GM18520 (cell line): ENCODE measurements around the gene GALC.
"Not testable (repeated sequence)": the region's sequence is repeated elsewhere in the genome, so short reads cannot be mapped to it uniquely, and the experiment has no call there.

ENCODE experiments used
- ATAC-seq: cut with Tn5 transposase; IDR thresholded peaks from one replicate; pipeline ENCODE4 v1.9.1; 2021; ENCODE audit not compliant: unreplicated experiment

Gene GALC

DNA sequence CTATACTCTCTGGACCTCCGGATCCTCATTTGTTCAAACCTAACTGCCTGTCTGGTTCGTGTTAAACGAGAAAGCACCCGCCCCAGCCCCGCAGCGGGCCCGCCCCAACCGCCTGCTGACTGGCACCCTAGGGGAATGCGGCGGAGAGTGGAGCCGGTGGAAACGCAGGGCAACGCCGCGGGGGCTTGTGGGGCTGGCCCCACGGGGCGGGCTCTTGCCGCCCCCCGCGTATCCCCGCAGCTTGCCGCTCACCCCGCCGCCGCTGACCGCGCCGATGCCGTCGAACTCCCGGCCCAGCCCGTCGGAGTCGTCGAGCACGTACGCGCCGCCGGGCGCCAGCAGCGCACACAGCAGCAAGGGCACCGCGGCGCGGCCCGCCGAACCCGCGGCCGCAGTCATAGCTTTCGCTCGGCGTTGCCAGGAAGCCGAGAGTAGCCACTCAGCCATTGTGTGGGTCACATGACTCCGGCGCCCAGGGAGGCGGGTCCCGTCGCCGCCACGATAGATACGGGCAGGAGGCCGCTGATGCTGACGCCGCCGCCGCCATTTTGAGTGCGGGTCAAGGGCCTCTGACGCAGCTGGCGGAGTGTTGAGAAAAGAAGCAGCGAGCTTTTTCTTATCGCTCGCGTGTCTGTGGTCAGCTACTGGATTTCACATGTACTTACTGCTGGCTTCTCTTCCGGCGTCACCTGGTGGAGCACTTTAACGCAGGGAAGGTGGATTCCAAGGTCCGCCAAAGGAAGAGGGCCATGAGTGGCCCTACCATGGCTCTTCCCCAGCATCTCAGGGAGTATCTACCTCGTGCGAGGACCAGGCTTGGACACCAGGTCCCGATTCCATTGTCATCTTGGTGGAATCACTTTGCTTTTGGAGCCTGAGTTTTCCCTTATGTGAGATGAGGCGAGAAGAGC, at the start of gene GALC:
GALC (minus strand) TSS at position 465 of the 911 bp plus-strand sequence; CDS start at position 447, 18 bp downstream.
- peak; percentile 74 for ATAC-seq

DNA sequence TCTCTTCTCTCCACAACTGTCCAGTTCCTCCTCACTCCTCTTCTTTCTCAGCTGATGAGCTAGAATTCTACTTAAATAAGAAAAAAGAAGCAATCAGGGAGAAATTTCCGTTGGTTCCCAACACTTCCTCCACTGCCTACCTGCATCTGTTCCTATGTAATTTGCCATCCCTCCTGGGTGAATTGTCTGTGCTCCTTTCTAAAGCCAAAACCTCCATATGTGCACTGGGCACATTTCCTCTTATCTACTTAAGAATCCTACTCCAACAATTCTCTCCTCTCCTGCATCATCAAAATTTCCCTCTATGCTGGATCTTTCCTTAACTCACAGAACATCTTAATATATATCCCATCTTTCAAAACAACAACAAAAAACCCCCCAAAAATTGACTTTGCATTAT, 47.2 kb upstream of the GALC start:
- ATAC-seq = no peak

DNA sequence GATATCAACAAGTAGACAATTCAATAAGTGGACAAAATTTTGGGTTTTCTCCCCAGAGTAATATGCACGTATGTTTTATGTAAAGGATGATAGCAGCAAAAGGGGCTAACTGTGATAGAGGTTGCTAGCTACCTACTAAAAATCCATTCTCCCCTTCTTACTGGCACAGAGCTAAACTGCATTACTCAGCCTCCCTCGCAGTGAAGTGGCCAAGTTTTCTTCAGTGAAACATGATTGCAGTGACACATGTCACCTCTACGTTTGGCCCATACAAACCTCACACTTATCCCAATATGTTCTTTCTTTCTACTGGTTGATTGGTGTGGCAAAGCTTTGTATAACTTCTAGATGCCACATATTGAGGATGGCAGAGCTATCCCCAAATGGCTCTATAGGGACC, 46.2 kb upstream of the GALC start:
- ATAC-seq = no peak

DNA sequence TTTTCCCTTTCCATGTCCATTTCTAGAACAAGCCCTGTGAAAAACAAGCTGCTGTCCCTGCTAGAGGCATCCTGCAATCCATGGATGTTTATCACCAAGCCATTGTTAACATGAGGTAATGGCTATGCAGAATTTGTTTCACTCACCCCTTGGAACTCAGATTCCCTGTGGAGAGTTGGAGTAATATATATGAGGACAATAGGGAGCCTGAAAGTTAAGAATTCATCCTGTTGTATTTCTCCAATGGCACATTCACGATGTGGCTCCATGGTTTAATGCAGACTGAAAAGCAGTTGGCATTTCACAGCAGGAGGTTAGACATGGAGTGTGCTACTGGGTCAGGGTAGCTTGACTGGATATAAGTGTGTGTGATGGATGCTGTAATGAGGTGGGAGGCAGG, 44.3 kb upstream of the GALC start:
- ATAC-seq = no peak

DNA sequence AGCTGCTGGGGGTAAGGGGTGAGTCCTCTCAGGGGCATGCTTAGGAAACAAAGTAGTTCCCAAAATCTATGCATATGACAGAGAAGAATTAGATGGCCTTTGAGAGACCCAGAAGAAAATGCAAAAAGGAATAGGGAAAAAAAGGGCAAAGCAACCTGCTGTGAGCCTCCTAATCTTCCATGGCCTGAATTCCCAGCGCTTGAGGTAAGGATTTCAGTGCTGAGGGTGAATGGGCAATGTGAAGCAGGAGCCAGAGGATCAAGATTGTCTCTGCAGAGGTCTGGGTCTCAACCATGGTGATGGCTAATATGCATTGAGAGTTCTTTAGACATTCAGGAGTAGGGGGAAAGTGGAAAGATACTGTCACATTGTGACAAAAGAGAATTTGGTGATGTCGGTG, 43.4 kb upstream of the GALC start:
- no peak for ATAC-seq

DNA sequence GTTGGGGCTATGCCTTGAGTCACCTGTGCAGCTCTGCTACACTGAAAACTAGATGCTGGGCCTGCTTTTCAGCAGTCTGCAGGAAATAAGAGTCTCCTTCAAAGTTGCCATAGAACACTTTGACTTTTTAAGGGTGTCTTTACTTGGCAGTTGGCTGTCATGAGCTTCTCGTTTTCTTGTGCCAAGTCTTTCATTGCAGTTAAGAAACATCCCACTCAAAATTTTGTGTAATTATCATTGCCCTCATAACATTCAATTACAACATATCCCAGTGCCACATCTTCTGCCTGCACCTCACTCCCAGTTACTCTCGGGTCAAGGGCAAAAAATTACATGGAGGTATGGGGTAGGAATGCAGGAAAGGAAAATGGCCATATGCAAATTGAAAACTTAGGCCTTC, 41.1 kb upstream of the GALC start:
- no peak for ATAC-seq

DNA sequence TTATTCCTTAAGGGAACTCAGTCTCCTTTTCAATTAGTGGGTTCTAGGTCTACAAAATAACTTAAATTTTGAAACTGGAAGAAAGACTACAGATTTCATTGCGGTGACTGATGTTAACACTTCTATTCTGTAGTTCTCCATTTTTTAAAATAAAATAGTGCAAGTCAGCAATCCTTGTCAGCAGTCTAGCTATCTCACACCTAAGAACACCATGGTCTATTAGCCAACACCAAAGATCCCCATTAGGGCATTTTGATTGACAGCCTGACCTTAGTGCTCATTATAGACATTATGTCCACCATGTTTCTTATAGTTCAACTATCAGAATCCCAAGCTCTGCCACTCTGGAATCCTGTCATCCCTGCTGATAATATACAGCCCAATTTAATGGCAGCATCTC, 39.4 kb upstream of the GALC start:
- ATAC-seq = no peak

DNA sequence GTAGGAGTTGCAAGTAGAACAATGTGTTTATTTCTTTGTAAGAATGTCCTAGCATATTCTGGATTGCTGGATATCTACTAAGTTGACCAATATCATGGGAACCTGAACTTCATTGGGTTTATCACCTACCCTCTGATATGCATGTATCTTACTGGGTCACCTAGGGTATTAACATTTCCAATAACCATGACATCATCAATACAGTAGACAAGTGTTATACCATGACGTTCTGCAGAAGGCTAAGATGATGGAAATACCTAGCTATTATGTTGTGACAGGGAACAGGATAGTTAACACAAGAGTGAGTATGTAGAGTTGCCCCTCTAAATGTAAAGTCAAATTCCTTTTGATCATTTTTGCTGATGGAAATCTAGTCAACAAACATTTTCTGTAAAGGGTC, 37.9 kb upstream of the GALC start:
- no peak for ATAC-seq

DNA sequence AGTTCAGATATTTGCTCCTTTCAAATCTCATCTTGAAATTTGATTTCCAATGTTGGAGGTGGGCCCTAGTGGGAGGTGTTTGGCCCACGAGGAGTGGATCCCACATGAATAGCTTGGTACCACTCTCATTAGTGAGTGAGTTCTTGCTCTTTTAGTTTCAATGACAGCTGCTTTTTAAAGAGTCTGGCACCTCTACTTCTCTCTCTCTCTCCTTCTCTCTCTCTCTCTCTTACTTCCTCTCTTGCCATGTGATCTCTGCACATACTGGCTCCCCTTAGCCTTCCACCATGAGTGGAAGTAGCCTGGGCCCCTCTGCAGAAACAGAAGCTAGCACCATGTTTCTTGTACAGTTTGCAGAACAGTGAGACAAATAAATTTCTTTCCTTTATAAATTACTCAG, 37.1 kb upstream of the GALC start:
- no peak for ATAC-seq

DNA sequence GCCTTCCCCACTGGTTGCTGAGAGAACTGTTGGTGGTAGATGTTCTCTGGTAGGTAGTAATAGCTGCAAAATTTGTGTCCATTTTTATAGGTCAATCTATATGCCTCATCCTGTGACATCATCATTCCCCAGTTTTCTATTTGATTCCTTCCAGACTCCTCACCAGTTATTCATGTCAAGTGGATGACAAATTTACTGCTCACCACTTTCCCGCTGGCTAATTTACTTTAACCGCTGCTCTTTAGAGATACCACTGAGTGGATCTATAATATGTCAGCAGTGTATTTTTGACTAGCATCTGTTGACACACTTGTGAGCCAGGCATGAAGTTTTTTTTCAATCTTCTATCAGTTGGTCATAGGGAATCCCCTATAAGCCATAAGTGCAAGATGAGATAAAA, 36.5 kb upstream of the GALC start:
- no peak for ATAC-seq

DNA sequence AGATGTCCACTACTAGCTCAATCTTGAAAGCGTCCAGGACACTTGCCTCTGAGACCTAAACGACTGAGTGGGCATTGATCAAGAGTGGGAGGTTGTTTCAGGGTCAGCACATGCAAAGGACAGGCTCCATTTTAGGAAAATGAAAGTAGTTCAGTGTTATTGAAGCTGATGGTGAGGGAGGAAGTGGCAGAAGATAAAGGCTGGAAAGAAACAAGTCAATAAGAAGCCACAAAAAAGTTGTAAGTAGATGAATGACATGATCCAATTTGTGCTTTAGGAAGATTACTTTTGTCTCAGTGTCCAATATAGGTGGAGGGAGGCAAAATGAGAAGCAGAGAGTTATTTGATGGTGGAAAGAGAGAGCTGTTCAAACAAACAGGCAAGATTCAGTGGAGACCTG, 33.9 kb upstream of the GALC start:
- ATAC-seq = no peak

DNA sequence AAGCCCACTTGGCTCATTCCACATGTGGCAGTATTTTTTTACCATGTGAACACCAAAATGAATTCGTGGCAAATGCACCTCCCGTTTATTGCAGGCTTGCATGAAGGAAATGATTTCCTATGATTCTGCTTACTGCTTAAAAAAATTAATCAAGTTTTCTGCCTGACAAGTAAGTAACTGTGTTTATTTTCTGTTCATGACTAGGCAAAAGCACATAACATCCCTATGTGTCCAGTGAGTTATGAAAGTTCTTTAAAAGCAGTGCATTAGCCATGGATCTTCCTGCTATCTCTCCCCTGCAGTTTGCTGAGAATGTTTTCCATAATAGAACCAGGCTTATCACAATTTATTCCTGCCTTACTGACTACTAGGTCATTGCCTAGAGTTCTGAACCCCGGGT, 32.3 kb upstream of the GALC start:
- no peak for ATAC-seq

DNA sequence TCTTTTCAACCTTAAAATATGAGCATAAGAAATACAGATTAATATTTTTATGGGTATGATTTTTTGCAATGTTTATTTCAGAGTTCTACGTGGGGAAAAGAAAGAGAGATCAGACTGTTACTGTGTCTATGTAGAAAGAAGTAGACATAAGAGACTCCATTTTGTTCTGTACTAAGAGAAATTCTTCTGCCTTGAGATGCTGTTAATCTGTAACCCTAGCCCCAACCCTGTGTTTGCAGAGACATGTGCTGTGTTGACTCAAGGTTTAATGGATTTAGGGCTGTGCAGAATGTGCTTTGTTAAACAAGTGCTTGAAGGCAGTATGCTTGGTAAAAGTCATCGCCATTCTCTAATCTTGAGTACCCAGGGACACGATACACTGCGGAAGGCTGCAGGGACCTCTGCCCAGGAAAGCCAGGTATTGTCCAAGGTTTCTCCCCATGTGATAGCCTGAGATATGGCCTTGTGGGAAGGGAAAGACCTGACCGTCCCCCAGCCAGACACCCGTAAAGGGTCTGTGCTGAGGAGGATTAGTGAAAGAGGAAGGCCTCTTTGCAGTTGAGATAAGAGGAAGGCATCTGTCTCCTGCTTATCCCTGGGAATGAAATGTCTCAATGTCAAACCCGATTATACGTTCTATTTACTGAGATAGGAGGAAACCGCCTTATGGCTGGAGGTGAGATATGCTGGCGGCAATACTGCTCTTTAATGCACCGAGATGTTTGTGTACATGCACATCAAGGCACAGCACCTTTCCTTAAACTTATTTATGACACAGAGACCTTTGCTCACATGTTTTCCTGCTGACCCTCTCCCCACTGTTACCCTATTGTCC, 31.5 kb upstream of the GALC start:
- not testable (repeated sequence) for ATAC-seq

DNA sequence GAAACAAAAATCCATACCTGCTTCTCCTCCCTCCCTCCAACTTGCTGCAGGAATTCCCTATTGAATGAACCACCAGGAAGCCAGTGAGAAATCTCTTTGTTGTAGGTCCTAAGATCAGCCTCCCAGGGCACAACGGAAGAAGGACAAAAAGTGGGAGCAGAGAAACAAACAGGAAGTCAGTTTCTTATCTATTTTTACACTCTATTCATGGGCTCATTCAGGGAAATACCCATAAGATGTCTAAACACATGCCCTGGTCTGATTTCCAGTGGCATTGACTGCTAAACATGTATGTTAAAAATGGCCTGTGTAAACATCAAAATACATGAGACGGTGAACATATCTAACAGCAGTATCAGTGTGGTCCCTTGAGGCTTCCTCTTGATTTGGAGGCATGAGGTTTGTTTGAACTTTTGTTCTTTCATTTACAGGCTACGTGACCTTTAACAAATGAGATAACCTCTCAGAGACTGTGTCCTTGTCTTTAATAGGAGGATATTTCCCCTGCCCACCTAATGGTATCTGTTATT, 30.7 kb upstream of the GALC start:
- no peak for ATAC-seq

DNA sequence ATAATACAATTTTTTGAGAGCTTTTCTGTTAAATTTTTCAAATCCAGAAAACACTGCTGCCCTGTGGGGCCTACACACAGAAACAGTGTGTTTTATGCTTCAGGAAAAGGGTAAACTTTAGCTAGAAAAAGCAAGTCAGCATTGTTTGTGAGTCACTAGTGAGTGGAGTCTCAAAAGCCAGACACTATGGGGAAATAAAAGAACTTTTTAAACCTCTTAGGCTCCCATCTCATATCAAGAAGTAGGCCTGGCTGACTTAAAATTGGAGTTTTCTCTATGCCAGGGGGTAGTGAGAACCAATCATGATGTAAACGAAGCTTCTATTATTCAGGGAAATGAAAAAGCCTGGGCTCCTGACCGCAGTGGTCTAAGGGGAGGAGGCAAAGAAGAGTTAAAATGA, 24.6 kb upstream of the GALC start:
- no peak for ATAC-seq

DNA sequence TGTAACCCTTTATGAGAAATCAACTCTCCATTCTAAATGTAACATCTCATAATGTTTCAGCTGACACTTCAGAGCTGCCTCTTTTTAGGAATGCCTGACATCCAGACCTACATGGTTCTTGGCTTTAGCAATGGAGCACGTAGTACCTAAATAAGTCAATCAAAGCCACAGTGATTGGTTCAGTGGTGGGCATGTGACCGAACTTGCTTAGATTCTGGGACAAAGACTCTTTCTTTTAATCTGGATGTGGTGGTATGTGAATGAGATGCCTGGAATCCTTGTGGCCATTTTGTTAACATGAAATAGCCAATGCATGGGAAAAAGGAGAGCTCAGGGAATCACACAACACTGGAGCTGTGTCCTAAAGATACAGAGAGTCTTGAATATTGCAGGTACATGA, 23.8 kb upstream of the GALC start:
- no peak for ATAC-seq

DNA sequence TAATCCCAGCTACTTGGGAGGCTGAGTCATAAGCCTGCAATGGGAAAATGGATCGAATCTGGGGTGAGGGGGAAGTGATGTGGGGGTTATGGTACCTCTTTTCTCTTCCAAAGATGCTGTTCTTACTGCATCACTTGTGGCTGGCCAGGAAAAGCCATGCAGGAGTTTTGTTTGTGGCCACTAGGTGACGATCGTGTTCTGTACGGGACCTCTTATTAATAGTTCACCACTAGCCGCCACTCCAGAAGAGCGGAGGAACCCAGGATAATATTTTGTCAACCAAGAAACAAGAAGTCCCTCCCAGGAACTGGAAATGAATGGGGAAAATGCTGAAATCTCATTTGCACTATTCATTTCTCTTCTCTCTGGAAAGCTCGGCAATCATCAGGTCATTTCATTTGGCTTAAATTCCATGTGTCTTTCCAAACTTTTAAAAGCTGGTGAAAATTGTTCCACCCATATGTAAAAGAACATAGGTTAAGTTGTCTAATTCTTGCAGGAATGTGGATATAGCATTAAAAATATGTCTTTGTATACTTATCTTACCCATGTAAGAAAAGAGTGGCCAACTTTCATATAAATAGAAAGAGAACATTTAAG, 20.9 kb upstream of the GALC start:
- ATAC-seq = peak; percentile 82

DNA sequence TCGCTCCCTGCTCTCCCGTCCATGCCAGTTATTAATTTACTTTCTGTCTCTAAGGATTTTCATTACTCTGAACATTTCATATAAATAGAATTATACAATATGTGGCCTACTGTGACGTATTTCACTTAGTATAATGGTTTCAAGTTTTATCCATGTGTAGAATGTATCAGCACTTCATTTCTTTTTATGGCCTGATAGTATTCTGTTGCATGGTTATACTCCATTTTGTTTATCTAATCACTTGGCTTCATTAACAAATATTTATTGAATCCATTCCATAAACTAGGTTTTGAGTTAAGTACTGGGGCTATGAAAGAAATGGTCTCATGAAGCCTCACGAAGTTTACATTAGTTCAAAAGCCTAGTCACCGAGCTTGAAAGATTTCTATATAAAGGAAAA, 19.5 kb upstream of the GALC start:
- ATAC-seq = no peak

DNA sequence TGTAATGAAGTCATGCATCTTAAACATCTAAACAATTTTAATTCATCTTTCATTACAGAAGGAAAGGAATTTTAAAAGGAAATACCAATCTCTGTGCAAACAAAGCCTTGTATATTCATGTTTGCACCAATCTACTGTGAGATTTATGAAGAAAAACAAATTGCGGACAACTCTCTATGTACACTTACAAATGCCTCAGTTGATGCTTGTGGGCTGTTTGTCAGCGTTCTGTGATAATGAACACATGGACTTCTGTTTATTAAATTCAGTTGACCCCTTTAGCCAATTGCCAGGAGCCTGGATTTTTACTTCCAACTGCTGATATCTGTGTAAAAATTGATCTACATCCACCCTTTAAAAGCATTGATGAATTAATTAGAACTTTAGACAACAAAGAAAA, 17.3 kb upstream of the GALC start:
- ATAC-seq = no peak

DNA sequence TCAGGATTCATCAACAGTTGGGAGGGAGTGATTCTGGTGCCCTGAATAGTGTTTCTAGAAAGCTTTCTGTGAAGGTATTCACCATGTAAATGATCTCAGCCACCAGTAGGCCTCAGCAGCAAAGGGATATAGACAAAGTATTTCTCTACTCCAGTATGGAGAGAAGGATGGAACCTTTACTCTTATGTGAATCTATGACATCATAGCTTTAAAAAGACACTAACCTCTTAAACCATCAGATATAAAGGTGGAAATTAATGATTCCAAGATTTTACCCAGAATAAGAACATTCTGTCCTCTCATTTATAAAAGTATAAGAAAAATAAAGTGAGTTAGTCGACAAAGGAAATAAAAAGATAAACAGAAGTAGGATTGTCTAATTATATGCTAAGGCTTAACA, 16.5 kb upstream of the GALC start:
- ATAC-seq = no peak

DNA sequence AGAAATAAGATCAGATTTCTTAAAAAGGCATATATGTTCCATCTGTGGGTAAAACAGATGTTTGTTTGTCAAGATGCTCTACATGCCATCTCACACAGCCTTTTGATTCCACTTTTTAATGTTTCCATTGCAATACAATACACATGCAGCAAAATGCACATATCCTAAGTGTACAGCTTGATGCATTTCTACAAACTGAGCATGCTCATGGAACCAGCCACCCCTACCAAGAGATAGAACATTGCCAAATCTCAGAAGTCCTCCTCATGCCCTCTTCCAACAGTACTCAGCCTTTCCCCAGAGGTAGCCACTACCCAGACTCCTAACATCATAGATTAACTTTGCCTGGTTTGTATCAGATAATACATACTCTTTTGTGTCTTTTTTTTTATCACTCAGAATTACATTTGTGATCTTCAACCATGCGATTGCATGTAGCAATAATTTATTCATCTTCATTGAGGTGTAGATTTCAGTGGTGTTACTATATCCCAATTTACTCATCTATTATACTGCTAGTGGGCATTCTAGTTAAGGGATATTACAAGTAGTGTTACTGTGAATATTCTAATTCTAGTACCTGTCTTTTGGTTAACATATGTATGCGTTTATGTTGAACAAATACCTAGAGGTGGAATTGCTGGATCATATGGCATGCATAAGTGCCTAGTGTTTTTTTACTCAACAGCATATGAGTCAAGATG, 15.2 kb upstream of the GALC start:
- ATAC-seq = no peak
